COLO668 (cell line): ENCODE measurements around the gene SNTG2.

Source experiments
- DNase-seq: peaks from one replicate; lab custom pipeline; 2025; ENCODE audit not compliant: unreplicated experiment; lab: John Stamatoyannopoulos, UW

SNTG2 gene

DNA sequence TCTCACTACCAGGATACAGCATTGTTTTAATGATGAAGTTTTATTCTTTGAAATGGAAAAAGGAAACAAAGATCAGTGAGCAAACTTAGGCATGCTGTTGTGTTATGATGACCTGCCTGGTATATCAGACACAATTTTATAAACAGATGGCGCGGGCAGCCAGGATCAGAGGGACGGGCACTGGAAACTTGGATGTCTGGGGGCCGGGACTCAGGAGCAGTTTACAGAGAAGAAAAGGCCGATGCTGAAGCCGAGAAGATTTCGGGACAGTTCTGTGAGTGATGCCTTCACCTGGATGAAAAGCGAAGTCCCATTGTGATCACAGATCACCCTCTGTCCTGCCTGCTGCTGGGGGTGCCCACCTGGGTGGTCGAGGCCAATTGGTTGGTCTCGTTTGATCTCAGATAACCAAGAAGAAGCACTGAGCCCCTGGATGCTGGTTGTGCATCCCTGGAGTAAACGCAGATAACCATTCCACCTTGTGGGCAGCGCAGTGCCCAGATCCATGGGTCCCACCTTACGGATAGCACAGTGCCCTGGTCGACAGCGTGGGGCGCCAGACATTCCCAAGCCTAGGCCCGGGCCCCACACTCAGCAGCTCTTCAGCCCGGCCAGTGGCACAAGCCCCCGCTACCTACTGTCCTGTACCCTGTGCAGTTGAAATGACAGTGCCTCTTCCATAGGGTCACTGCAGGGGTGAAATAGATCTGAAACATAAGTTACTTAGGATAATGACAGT, 279.7 kb downstream of the SNTG2 start:
- no peak for DNase-seq

DNA sequence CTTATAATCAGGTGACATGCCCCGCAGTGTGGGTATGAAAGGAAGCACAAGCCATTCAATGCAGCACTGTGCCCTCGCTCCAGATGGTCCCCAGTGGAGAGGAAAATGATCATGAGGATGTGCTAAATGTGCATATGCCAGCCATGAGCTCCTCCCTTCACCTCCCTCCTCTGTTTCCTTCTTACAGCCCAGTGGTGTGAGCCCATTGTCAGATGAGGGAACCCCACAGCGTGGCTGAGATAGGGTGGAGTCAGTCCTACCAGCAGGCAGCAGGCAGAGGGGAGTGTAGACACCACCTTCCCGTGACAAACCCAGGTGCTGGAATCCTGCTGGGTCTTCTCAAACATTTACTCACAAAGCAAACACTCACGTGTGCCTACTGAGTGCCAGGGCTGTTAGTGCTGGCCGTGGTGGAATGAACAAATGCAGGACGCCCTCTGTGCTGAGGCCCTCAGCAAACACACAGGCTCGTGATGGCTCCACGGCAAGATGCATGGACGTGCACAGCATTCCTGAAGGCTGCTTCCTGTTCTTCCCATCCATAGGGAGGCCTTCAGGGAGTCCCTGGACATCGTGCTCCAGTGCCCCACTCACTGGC, 280.9 kb downstream of the SNTG2 start:
- peak; percentile 83 for DNase-seq

DNA sequence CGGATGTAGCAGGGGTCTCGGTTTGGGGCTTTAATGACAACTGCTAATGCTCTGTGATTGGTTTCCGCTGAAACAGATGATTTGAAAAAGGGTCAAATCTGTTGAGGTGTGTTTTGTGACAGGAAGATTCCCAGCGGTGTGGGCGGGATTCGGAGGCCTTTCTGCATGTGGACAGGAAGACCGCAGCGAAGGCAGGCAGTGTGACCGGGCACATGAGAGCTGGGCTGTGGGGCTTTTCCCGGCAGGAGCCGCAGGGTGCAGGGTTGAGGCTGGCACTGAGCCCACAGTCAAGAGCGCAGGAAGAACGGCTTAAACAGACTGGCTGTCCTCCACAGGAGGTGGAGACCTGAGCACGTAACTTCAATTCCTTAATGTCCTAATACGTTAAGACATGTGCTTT, 282.6 kb downstream of the SNTG2 start:
- peak; percentile 6 for DNase-seq

DNA sequence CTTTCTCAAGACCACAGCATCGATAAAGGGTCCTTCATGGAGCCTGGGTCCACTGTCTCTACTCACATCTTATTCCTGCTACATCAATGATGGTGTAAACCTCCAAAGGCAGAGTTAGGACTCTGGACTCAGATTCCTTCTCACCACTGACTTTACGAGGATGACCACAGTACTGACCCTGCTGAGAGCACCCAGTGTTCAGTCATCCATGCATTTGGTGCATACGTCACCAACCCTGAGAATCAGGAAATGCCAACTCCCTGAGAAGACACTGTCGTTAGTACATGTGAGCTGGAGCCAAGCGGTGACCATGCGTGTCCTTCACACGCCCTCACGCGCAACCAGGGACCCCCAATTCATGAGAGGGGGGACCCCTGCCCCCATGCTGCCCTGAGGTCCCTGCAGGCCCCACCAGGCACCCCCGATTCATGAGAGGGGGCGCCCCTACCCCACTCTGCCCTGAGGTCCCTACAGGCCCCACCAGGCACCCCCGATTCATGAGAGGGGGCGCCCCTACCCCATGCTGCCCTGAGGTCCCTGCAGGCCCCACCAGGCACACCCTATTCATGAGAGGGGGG, 284.2 kb downstream of the SNTG2 start:
- no peak for DNase-seq

DNA sequence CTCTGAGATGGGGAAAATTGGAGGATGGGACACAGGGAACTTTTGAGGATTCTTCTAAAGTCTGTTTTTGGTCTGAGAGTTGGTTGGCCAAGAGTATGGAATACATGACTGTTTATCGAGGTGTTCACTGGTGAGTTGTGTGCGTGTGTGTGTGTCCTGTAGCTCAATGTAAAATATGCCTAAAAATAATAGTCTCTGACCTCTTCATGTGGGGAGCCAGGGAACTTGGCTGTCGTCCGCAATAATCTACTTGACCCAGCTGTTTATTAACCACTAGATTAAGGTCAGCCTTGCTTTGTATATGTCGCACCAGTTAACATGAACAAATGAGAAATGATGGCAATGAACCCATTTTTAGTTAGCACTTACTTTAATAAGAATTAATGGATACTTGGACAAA, 285.2 kb downstream of the SNTG2 start:
- no peak for DNase-seq

DNA sequence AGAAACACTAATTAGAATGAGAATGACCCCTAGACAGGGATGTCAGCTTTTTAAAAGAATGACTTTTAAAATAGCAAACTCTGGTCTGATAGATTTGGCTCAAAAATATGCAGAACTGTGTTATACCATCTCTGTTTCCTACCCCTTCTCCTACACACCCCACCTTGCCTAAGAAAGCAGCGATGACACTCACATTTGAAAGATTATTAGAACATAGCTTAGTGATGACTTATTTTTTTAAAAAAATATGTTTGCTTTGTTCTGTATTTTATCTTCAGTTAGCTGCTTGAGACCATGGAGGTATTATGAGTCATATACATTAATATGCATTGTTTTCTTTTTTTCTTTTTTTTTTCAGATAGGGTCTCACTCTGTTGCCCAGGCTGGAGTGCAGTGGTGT, 286.0 kb downstream of the SNTG2 start:
- DNase-seq, result no peak

GRCh38 chr2:1237783-1238182, 287.1 kb downstream of the SNTG2 start:
- no peak for DNase-seq

DNA sequence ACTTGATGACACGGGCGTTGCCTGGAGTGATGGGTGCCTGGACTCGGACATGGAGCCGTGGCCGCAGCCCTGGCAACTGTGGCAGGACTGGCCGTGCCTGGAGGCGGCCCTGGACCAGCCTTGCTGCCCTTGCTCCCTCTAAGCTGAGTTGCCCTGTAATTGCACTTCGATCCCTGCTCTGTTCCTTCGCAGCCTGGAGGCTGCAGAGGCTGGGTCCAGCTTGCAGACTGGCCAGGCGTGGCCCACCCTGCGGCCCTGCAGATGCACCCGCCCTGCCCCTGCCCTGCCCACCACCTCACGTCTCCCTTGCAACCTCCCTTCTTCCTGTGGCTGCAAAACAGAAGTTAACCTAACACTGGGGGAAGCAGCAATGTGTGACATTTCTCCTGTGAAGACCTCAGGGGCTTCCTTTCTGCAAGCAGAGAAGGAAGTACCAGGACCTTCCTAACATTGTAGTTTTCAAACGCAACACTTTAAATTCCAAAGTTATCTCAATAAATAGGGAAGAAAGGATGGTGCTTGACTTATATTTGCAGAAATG, 288.0 kb downstream of the SNTG2 start:
- DNase-seq, result no peak

DNA sequence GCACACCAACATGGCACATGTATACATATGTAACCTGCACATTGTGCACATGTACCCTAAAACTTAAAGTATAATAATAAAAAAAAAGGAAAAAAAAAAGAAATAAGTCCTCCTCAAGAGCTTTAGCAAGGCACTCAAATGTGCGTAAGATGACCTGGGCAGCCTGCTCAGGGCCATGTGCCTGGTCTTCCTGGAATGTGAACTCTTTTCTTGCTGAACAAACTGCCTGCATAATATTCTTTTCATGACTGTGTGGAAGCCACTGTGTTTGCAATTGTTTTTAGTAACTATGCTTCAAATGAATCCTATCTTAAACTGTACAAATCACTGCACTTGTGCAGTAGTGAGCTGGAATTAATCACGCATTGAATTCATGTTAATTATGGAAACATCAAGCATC, 294.5 kb downstream of the SNTG2 start:
- DNase-seq, result no peak

- DNase-seq, result no peak
These were observed 295.6 kb downstream of the SNTG2 start for GRCh38 chr2:1246239-1246638.

- DNase-seq, result no peak
These were observed 296.3 kb downstream of the SNTG2 start for GRCh38 chr2:1246991-1247390.

- no peak for DNase-seq
These were observed 297.5 kb downstream of the SNTG2 start for GRCh38 chr2:1248187-1248586.

GRCh38 chr2:1249897-1250687, 299.4 kb downstream of the SNTG2 start:
- DNase-seq, result no peak

DNA sequence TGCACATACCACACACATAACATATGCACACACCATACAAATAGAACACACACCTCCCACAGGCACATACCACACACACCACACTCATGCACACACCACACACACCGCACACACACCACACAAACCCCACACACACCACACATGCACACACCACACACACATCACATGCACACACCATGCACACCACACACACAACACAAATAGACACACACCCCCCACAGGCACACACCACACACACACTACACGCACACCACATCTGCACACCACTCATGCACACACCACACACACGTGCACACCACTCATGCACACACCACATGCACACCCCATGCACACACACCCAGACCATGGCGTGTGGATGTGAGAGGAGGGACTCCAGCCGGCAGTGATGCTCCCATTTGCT, 300.9 kb downstream of the SNTG2 start:
- no peak for DNase-seq

GRCh38 chr2:1253629-1254028, 303.0 kb downstream of the SNTG2 start:
- DNase-seq, result no peak

DNA sequence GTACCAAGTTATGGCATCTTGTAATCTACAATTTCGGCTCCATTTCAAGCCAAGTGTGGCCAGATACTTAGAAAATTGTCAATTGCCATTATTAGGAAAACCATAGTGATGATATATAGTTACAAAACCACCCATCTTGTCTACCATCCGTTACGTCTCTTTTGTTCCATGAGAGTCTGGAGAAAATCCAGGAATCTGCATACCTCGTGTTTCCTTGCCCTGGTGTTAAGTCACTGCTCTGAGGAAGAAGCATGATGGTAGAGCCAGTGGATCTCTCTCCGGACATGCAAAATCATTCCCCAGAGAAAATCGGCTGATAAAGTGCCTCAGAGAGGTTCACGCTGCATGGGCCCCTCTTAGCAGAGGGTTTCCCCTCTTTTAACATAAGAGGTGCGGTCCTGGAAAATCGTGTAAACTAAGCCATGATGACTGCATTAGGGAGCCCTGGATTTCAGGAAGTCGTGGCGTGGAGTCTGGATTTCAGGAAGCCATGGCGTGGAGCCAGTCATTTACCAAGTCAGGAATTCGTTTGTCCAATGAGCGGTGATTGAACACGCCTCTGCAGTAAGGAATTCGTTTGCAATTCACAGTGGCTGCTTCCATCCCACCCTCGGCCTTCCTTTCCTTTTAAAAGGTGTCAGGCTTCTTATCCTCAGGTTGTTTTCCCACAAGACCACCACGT, 304.2 kb downstream of the SNTG2 start:
- DNase-seq, result no peak

GRCh38 chr2:1256632-1257324, 306.1 kb downstream of the SNTG2 start:
- no peak for DNase-seq

GRCh38 chr2:1257334-1257733, 306.7 kb downstream of the SNTG2 start:
- no peak for DNase-seq

GRCh38 chr2:1259746-1260145, 309.1 kb downstream of the SNTG2 start:
- DNase-seq, result no peak

DNA sequence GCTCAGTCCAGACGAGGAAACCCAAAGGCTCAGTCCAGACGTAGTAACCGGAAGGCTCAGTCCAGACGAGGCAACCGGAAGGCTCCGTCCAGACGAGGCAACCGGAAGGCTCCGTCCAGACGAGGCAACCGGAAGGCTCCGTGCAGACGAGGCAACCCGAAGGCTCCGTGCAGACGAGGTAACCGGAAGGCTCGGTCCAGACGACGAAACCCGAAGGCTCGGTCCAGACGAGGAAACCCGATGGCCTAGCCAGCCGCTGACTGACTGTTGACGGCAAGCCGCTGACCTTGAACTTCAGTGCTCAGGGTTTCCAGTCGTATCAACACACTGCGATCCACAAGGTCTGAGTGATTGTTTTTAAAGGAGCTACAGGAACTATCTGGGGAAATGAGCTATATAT, 312.0 kb downstream of the SNTG2 start:
- DNase-seq, result no peak
